DLD1 (cell line): ENCODE data around the gene MARK1.
"Not testable (repeated sequence)": the region's sequence is repeated elsewhere in the genome, so short reads cannot be mapped to it uniquely, and the experiment has no call there.

ENCODE experiments used
- in situ Hi-C: cut with HindIII; loops from 2 replicates; pipeline ENCODE4 v1.10.0; 2017; ENCODE audit warnings: low sequenced_read_pairs

MARK1 gene

DNA sequence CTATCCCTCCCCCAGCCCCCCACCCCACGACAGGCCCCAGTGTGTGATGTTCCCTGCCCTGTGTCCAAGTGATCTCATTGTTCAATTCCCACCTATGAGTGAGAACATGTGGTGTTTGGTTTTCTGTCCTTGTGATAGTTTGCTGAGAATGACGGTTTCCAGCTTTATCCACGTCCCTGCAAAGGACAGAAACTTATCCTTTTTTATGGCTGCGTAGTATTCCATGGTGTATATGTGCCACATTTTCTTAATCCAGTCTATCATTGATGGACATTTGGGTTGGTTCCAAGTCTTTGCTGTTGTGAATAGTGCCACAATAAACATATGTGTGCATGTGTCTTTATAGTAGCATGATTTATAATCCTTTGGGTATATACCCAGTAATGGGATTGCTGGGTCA lies 77.7 kb downstream of the MARK1 start:
- in situ Hi-C loops = not testable (repeated sequence)

DNA sequence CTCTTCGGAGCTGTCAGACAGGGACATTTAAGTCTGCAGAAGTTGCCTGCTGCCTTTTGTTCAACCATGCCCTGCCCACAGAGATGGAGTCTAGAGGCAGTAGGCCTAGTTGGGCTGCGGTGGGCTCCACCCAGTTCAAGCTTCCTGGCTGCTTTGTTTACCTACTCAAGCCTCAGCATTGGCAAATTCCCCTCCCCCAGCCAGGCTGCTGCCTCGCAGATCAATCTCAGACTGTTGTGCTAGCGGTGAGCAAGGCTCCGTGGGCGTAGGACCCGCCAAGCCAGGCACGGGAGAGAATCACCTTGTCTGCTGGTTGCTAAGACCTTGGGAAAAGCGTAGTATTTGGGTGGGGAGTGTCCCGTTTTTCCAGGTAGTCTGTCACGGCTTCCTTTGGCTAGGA lies 83.2 kb downstream of the MARK1 start:
- in situ Hi-C loops = not testable (repeated sequence)

GRCh38 chr1:220616836-220617235 lies 88.9 kb downstream of the MARK1 start:
- in situ Hi-C loops = no loop called here

DNA sequence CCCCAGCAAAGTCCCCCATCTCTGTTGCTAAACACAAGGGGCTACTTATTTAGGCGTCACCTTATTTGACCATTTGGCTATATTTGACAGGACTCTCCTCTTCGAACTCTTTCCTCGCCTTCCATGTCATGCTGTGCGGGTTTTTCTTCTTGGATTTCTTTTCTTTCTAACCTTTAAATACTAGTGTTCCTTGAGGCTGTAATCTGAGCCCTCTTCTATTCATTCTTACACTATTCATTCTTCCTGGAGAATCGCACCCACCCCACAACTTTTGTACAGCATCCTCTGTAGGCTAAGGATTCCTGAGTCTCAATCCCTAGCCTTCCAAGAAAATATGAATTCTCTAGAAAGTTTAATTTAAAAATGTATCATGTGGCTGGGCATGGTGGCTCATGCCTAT lies 100.5 kb downstream of the MARK1 start:
- in situ Hi-C loops = no loop called here

- in situ Hi-C loops = no loop called here
Measured at GRCh38 chr1:220631238-220631815, 103.4 kb downstream of the MARK1 start.

DNA sequence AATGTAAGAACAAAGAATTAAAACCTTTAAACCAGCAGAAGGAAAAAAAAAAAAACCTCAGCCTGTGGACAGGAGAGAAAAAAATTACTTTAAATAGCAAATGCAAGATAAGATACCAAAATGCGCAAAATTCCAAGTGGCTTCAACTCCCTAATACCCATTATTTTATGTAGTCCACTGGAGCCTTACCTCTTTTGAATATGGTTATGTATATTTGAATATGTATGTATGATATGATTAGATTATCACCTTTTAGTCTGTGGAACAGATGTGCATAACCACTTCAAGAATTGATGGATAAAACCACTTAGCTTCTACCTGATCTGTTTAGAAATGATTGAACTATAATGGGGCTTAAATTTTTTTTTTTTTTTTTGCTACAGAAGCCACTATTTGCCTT lies 109.8 kb downstream of the MARK1 start:
- in situ Hi-C loops = no loop called here

DNA sequence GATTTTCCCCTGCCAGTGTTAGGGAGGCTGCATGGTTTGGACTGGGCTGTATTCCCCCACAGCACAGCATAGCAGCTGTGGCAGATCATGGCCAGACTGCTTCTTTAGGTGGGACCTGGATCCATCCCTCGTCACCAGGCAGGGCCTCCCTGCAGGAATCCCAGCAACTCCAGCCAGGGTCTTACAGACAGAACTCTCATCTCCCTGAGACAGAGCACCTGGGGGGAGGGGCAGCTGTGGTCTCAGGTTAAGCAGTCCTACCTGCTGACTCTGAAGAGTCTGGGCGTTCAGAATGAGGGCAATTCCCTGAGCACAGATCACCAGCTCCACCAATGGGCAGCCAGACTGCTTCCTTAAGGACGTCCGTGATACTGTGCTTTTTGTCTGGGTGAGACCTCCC lies 114.3 kb downstream of the MARK1 start:
- in situ Hi-C loops = no loop called here

DNA sequence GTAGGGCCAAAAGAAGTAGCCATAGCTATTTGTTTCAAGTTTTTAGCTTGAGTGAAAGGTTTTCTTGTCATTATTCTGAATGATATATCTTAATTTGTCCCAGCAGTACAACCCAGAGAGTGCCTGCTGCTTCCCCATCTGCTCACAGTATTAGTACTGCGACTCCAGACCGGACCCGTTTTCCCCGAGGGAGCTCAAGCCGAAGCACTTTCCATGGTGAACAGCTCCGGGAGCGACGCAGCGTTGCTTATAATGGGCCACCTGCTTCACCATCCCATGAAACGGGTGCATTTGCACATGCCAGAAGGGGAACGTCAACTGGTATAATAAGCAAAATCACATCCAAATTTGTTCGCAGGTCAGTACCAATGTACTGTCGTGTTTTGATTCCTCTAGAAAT lies 125.1 kb downstream of the MARK1 start:
- in situ Hi-C loops = no loop called here

DNA sequence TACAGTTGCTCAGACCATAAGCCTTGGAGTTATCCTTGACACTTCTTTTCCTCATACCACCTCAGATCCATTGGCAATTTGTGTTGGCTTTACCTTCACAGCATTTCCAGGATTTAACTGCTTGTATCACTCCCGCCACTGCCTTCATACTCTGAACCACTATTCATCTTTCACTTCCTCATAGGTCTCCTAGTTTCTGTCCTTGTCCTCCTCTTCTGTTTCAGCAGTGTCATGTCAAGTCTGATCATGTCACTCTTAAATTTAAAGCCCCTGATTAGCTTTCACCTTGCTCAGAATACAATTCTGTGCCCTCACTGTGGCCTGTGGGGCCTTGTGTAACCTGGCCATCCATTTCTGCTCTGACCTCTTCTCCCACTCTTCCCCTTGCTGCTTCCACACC lies 127.6 kb downstream of the MARK1 start:
- in situ Hi-C loops = no loop called here

- in situ Hi-C loops = no loop called here
Measured at GRCh38 chr1:220655961-220656740, 128.2 kb downstream of the MARK1 start.

- in situ Hi-C loops = no loop called here
Measured at GRCh38 chr1:220666349-220666748, 138.4 kb downstream of the MARK1 start.

- in situ Hi-C loops = no loop called here
Measured at GRCh38 chr1:220669005-220669404, 141.1 kb downstream of the MARK1 start.

GRCh38 chr1:220670365-220670764 lies 142.4 kb downstream of the MARK1 start:
- in situ Hi-C loops = no loop called here

GRCh38 chr1:220673921-220674320 lies 146.0 kb downstream of the MARK1 start:
- in situ Hi-C loops = no loop called here

- in situ Hi-C loops = no loop called here
Measured at GRCh38 chr1:220677251-220677650, 149.3 kb downstream of the MARK1 start.

DNA sequence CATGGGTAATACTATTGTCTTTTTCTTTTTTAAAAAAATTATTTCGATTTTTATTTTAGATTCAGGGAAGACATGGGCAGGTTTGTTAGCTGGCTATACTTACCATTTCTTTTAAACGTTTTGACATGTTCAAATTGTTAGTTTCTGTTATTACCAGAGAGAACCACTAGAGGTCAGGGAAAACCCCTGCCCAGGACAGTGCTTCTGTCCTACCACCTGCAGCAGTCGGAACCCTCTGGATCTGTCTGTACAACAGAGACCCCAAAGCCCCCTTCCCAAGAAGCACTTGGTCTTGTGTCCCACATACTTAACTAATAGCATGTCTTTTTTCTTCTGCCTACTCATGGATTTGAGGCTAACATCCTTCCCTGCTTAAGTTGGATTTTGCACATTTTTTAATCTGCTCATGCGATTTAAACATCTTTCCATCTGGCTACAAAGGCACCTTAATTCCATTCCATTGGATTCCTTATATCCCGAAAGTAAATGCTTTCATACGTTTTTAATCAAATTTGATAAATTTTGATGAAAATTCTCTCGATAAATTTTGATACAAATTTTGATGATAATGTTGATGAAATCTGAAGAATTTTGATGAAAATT lies 152.2 kb downstream of the MARK1 start:
- in situ Hi-C loops = no loop called here

DNA sequence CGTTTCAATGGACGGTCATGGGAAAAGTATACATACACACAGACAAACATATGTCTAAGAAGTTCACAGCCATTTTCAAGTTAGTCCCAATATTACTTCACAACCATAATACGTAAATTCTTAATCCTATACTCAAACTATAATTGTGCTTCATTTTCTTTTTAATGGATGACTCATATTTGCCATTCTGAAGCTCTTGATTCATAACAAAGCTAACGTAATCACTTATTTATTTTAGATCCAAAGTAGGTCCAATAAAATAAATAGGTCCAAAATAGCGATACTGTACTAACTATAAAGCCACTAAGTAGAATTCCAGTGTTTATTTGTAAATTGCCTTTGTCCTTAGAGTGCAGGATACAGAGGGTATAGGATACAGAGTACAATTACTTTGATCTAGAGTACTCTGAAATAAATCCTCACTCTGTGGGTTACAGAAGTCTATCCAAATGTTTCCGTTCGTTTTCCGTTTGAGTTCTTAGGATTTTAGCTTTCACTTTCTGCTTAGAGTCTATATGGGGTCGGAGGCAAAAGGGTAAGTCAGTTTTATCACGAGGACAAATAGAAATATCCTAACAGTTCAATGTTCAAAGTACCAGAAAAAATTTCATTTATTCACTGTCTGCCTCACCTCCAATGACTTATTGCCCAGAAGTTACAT lies 153.4 kb downstream of the MARK1 start:
- in situ Hi-C loops = no loop called here

GRCh38 chr1:220682901-220683576 lies 155.1 kb downstream of the MARK1 start:
- in situ Hi-C loops = no loop called here

DNA sequence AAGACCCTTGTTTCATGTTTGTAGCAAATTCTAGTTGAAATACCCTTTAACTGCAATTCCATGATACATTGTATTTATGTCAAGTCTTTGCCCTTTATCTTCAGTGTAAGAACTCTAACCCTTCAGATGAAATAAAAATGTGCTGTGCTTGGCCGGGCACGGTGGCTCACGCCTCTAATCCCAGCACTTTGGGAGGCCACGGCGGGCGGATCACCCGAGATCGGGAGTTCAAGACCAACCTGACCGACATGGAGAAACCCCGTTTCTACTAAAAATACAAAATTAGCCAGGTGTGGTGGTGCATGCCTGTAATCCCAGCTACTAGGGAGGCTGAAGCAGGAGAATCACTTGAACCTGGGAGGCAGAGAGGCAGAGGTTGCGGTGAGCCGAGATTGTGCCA lies 155.8 kb downstream of the MARK1 start:
- in situ Hi-C loops = not testable (repeated sequence)

GRCh38 chr1:220684890-220685289 lies 157.0 kb downstream of the MARK1 start:
- in situ Hi-C loops = no loop called here

DNA sequence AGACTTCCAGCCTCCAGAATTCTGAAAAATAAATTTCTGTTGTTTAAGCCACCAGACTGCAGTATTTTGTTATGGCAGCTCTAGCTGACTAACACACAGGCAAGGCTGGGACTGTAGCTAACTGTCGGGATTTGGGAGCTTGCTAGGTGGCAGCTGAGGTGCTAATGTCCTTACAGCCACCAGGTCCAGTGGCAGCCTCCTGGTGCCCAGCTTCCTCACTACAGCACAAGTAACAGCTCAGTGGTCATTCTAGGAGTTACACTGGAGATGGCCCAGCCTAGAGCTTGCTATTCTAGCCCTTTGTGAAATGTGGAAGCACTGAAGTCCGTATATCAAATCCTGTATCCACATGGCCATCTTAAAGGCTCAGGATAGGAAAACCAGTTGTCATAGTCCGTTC lies 157.9 kb downstream of the MARK1 start:
- in situ Hi-C loops = no loop called here
